Liver (tissue), 9 donors: ENCODE data around the gene ENGASE. TPM values are rescaled to one million over a fixed set of nuclear protein-coding genes. Genes with fewer than 3 reads are reported as not detected.

Source experiments
- DNase-seq: peaks from one replicate; pipeline ENCODE4 v3.0.0-alpha.2; 2017; ENCODE audit warnings: low spot score
- H3K27ac ChIP-seq, 2 donors: one replicate each; pipeline ENCODE4 v1.7.0; 2013; ENCODE audit warnings: inconsistent platforms in 2 of 2, low read length in 2 of 2, control low read depth in 1 of 2, low read depth in 1 of 2, mild to moderate bottlenecking in 1 of 2
- H3K27me3 ChIP-seq, 4 donors: one replicate each; pipeline versions ENCODE4 v1.6.1 to v1.7.0; 2013; ENCODE audit warnings: low read length in 3 of 4, inconsistent platforms in 1 of 4, mild to moderate bottlenecking in 1 of 4, moderate library complexity in 1 of 4; ENCODE audit not compliant: control insufficient read depth in 4 of 4, insufficient read depth in 4 of 4
- H3K36me3 ChIP-seq, 4 donors: one replicate each; pipeline versions ENCODE4 v1.6.1 to v1.7.0; 2013; ENCODE audit warnings: low read length in 3 of 4, mild to moderate bottlenecking in 3 of 4, low read depth in 1 of 4, moderate library complexity in 1 of 4; ENCODE audit not compliant: control insufficient read depth in 4 of 4, insufficient read depth in 3 of 4
- H3K4me1 ChIP-seq, 4 donors: one replicate each; pipeline versions ENCODE4 v1.6.1 to v1.7.0; 2013; ENCODE audit warnings: low read length in 3 of 4, mild to moderate bottlenecking in 3 of 4, moderate library complexity in 1 of 4; ENCODE audit not compliant: control insufficient read depth in 4 of 4, insufficient read depth in 4 of 4
- H3K4me3 ChIP-seq, 3 donors: one replicate each; pipeline versions ENCODE4 v1.6.1 to v1.7.0; 2013; ENCODE audit warnings: low read length in 3 of 3, control low read depth in 1 of 3, low read depth in 1 of 3, mild to moderate bottlenecking in 1 of 3
- H3K9ac ChIP-seq, 2 donors: one replicate each; pipeline ENCODE4 v1.7.0; 2013; ENCODE audit warnings: low read length in 2 of 2, mild to moderate bottlenecking in 2 of 2, moderate library complexity in 2 of 2, control low read depth in 1 of 2, low read depth in 1 of 2
- H3K9me3 ChIP-seq, 4 donors: one replicate each; pipeline versions ENCODE4 v1.6.1 to v1.7.0; 2013; ENCODE audit warnings: low read length in 3 of 4; ENCODE audit not compliant: control insufficient read depth in 4 of 4
- CTCF ChIP-seq: fragments of 150-350 bp; IDR thresholded peaks from 2 replicates; pipeline ENCODE4 v1.5.1; 2017; ENCODE audit warnings: improper control_type of control experiment, low read depth, low read length; ENCODE audit not compliant: missing input control
- EGR1 ChIP-seq, 2 donors: IDR thresholded peaks; 2 replicates each; pipeline ENCODE4 v1.6.1; 2016 to 2018; ENCODE audit warnings: antibody characterized with exemption in 2 of 2, low read depth in 2 of 2
- FOXA1 ChIP-seq: IDR thresholded peaks from 2 replicates; pipeline ENCODE4 v1.6.1; 2016; ENCODE audit warnings: antibody characterized with exemption
- FOXA2 ChIP-seq: IDR thresholded peaks from 2 replicates; pipeline ENCODE4 v1.6.1; 2016; ENCODE audit warnings: antibody characterized with exemption
- GABPA ChIP-seq, 2 donors: IDR thresholded peaks in 1 of 2; conservative IDR thresholded peaks in 1 of 2; 2 replicates each; pipeline ENCODE4 v1.6.1; 2016; ENCODE audit warnings: antibody characterized with exemption in 2 of 2, mild to moderate bottlenecking in 1 of 2, moderate library complexity in 1 of 2
- HNF4A ChIP-seq, 2 donors: conservative IDR thresholded peaks; 2 replicates each; pipeline ENCODE4 v1.6.1; 2016; ENCODE audit warnings: antibody characterized with exemption in 2 of 2, mild to moderate bottlenecking in 2 of 2
- HNF4G ChIP-seq: IDR thresholded peaks from 2 replicates; pipeline ENCODE4 v1.6.1; 2016; ENCODE audit warnings: antibody characterized with exemption
- JUND ChIP-seq, 2 donors: IDR thresholded peaks; 2 replicates each; pipeline ENCODE4 v1.6.1; 2016; ENCODE audit warnings: antibody characterized with exemption in 2 of 2
- NR2F2 ChIP-seq: IDR thresholded peaks from 2 replicates; pipeline ENCODE4 v1.6.1; 2016; ENCODE audit warnings: antibody characterized with exemption
- RAD21 ChIP-seq, 2 donors: IDR thresholded peaks; 2 replicates each; pipeline ENCODE4 v1.6.1; 2016; ENCODE audit warnings: antibody characterized with exemption in 2 of 2, mild to moderate bottlenecking in 2 of 2
- REST ChIP-seq: IDR thresholded peaks from 2 replicates; pipeline ENCODE4 v1.6.1; 2016; ENCODE audit warnings: antibody characterized with exemption, mild to moderate bottlenecking
- RXRA ChIP-seq, 2 donors: IDR thresholded peaks; 2 replicates each; pipeline ENCODE4 v1.6.1; 2017 to 2018; ENCODE audit warnings: antibody characterized with exemption in 2 of 2, mild to moderate bottlenecking in 1 of 2
- SP1 ChIP-seq: IDR thresholded peaks from 2 replicates; pipeline ENCODE4 v1.6.1; 2018; ENCODE audit warnings: antibody characterized with exemption, mild to moderate bottlenecking
- YY1 ChIP-seq: IDR thresholded peaks from 2 replicates; pipeline ENCODE4 v1.6.1; 2016; ENCODE audit warnings: antibody characterized with exemption, mild to moderate bottlenecking
- ZBTB33 ChIP-seq: IDR thresholded peaks from 2 replicates; pipeline ENCODE4 v1.6.1; 2016; ENCODE audit warnings: antibody characterized with exemption
- WGBS: extraction: QIAGEN DNeasy Blood & Tissue Kit; methylation state at CpG from one replicate; pipeline ENCODE4 v1.1.7; 2013; 5-methylcytosine and 5-hydroxymethylcytosine counted together
- polyA plus RNA-seq, 2 donors: library from polyadenylated mRNA; stranded (reverse) in 1 of 2; unstranded in 1 of 2; fragments of 200-250 nt in 1 of 2; fragments of >200 nt in 1 of 2; fragmentation: Nextera tagmentation in 1 of 2; extraction: Ambion mirVana in 1 of 2; gene quantifications; one replicate each; pipeline versions ENCODE4 v1.2.1 to v1.2.3, GENCODE V29; 2013 to 2015
- total RNA-seq, 2 donors: library from RNA; depleted of rRNA; stranded (reverse); fragments of >200 nt; gene quantifications; one replicate each; pipeline ENCODE4 v1.2.3, GENCODE V29; 2014
- TF ChIP-seq, protein P1 (sequence below): IDR thresholded peaks from 2 replicates; pipeline ENCODE4 v1.6.1; 2016; ENCODE audit warnings: antibody characterized with exemption
- TF ChIP-seq, protein P2 (sequence below): IDR thresholded peaks from 2 replicates; pipeline ENCODE4 v1.6.1; 2016; ENCODE audit warnings: antibody characterized with exemption
- donor health status: healthy.
- donor health status: healthy.
- donor health status: healthy.
- donor health status: healthy.
- donor health status: healthy.

The ENGASE gene
- total and polyA plus RNA-seq, 4 donors = 5.2 to 33.6 (median 7.8) TPM

GRCh38 chr17:79034931-79035485 is 39.6 kb upstream of the ENGASE start:
- H3K4me1 ChIP-seq = no peaks in the 10 kb centered on the region
- no peak overlapping the region for H3K4me3 ChIP-seq
- no peaks in the 10 kb centered on the region for H3K27me3 ChIP-seq
- no peak overlapping the region for H3K27ac ChIP-seq
- WGBS = 67% methylated on average over 8 of the region's 8 CpGs
- TF ChIP-seq RAD21 (IDR thresholded peaks at IDR 0.05) = no peak
- no peak for TF ChIP-seq FOXA1
- no peak for TF ChIP-seq GABPA (IDR thresholded peaks at IDR 0.05 in 1 of 2, conservative IDR thresholded peaks at IDR 0.05 in 1 of 2)
- no peak for TF ChIP-seq ZBTB33
- TF ChIP-seq SP1 = no peak
- TF ChIP-seq REST = no peak
- TF ChIP-seq, protein P1, sequence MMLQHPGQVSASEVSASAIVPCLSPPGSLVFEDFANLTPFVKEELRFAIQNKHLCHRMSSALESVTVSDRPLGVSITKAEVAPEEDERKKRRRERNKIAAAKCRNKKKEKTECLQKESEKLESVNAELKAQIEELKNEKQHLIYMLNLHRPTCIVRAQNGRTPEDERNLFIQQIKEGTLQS = no peak
- TF ChIP-seq, protein P2, sequence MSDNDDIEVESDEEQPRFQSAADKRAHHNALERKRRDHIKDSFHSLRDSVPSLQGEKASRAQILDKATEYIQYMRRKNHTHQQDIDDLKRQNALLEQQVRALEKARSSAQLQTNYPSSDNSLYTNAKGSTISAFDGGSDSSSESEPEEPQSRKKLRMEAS = no peak
- no peak for TF ChIP-seq FOXA2
- H3K9ac ChIP-seq = no peak overlapping the region
- no peak for DNase-seq
- H3K9me3 ChIP-seq = no peaks in the 10 kb centered on the region
- no peaks in the 10 kb centered on the region for H3K36me3 ChIP-seq

DNA sequence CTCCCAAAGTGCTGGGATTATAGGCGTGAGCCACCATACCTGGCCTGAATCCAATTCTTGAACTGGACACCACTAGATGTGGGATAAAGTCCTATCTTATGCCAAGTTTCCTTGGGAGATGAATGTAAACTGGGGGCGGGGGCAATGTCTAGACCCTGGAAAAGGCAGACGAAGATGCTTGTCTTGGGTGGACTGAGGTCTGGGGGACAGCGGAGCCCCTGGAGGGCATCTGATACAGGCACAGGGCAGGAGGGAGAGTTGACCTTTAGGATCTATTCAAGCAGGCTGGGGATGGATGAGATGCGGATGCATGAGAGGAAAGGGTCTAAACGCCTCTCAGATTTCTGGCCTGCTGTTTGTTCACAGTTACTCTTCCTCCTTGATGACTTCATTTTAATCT is 38.9 kb upstream of the ENGASE start:
- Histone ChIP-seq H3K4me1 (no peaks in the 10 kb centered on the region), H3K9ac (no peak overlapping the region), H3K36me3 (no peaks in the 10 kb centered on the region), H3K27me3 (no peaks in the 10 kb centered on the region), H3K9me3 (no peaks in the 10 kb centered on the region), H3K4me3 (no peak overlapping the region), H3K27ac (no peak overlapping the region)
- DNase-seq = no peak
- 91% methylated on average over 6 of the region's 6 CpGs for WGBS
- TF ChIP-seq HNF4A (conservative IDR thresholded peaks at IDR 0.05) (no peak), FOXA1 (no peak), JUND (IDR thresholded peaks at IDR 0.05) (no peak), GABPA (IDR thresholded peaks at IDR 0.05 in 1 of 2, conservative IDR thresholded peaks at IDR 0.05 in 1 of 2) (no peak), RXRA (IDR thresholded peaks at IDR 0.05) (no peak), EGR1 (IDR thresholded peaks at IDR 0.05; ENCODE audit: low read depth in 2 of 2) (no peak), NR2F2 (no peak), CTCF (no peak), YY1 (no peak), ZBTB33 (no peak), SP1 (no peak), HNF4G (no peak), RAD21 (IDR thresholded peaks at IDR 0.05) (no peak), FOXA2 (no peak)
- TF ChIP-seq, protein P1 = no peak
- TF ChIP-seq, protein P2 = no peak
